Activated T-cell treated with anti-CD3 and anti-CD28 coated beads, Interleukin-2, amount 50 U/mL, for 48 hours (primary cell): ENCODE measurements around the gene ANGPT4.
"Not testable (repeated sequence)": the region's sequence is repeated elsewhere in the genome, so short reads cannot be mapped to it uniquely, and the experiment has no call there.

ENCODE experiments used
- DNase-seq, 2 experiments: peaks; one replicate each; pipeline ENCODE4 v3.0.0-alpha.2; 2020

ANGPT4 gene

GRCh38 chr20:842547-842940 is 73.6 kb downstream of the ANGPT4 start:
- DNase-seq: no peak

GRCh38 chr20:841568-842546 is 74.3 kb downstream of the ANGPT4 start:
- no peak for DNase-seq

- peak in 1 of 2 experiments; percentile 54 for DNase-seq
Measured at GRCh38 chr20:840858-841567, 75.1 kb downstream of the ANGPT4 start.

- no peak for DNase-seq
Measured at GRCh38 chr20:840503-840857, 75.7 kb downstream of the ANGPT4 start.

GRCh38 chr20:839626-840025 is 76.5 kb downstream of the ANGPT4 start:
- DNase-seq: no peak

- no peak for DNase-seq
Measured at GRCh38 chr20:839015-839414, 77.1 kb downstream of the ANGPT4 start.

GRCh38 chr20:836190-836589 is 79.9 kb downstream of the ANGPT4 start:
- DNase-seq: no peak

GRCh38 chr20:835608-836045 is 80.5 kb downstream of the ANGPT4 start:
- peak; percentile 39 to 54 for DNase-seq

GRCh38 chr20:834151-834746 is 81.9 kb downstream of the ANGPT4 start:
- peak in 1 of 2 experiments; percentile 31 for DNase-seq

- DNase-seq: peak; percentile 95 to 96
Measured at GRCh38 chr20:833450-834150, 82.5 kb downstream of the ANGPT4 start, which contains the start of gene FAM110A. TSS of gene FAM110A (plus strand) at chr20:833715. CDS start at chr20:844805, 11,090 bp downstream.

- DNase-seq: no peak
Measured at GRCh38 chr20:833121-833449, 83.0 kb downstream of the ANGPT4 start.

- DNase-seq: no peak
Measured at GRCh38 chr20:831956-832355, 84.2 kb downstream of the ANGPT4 start.

GRCh38 chr20:831251-831650 is 84.9 kb downstream of the ANGPT4 start:
- no peak for DNase-seq

- DNase-seq: no peak
Measured at GRCh38 chr20:830011-830521, 86.1 kb downstream of the ANGPT4 start.

GRCh38 chr20:829551-829950 is 86.6 kb downstream of the ANGPT4 start:
- DNase-seq: no peak

- no peak for DNase-seq
Measured at GRCh38 chr20:828987-829386, 87.1 kb downstream of the ANGPT4 start.

- not testable (repeated sequence) for DNase-seq
Measured at GRCh38 chr20:827981-828380, 88.2 kb downstream of the ANGPT4 start.

GRCh38 chr20:826695-827323 is 89.3 kb downstream of the ANGPT4 start:
- DNase-seq: no peak

- no peak for DNase-seq
Measured at GRCh38 chr20:825710-826421, 90.3 kb downstream of the ANGPT4 start.

- DNase-seq: no peak
Measured at GRCh38 chr20:824916-825315, 91.2 kb downstream of the ANGPT4 start.

GRCh38 chr20:824490-824889 is 91.6 kb downstream of the ANGPT4 start:
- no peak for DNase-seq

GRCh38 chr20:823574-823902 is 92.6 kb downstream of the ANGPT4 start:
- no peak for DNase-seq
